ENCODE measurements around the gene SEMA4A.

- TF ChIP-seq POLR2AphosphoS5 (IDR thresholded peaks at IDR 0.05) (peak; percentile 79), CTCF (IDR thresholded peaks at IDR 0.05) (peak; percentile 61 to 83 (median 73)), POLR2A (IDR thresholded peaks at IDR 0.05) (no peak)
Measured at GRCh38 chr1:156146020-156146768, 7.2 kb upstream of the SEMA4A start.
